OCI-LY1 (cell line): ENCODE measurements around the gene KRTAP26-1.

Experiments
- EZH2 ChIP-seq: fragments of 200-600 bp; sonication (generic), shearing (Covaris generic); IDR thresholded peaks from 2 replicates; pipeline ENCODE4 v1.8.0; 2017; ENCODE audit warnings: borderline replicate concordance, mixed run types, mild to moderate bottlenecking, antibody characterized with exemption, low read length, moderate library complexity, mixed read lengths
- TF ChIP-seq, protein P1 (sequence below): fragments of 200-600 bp; sonication (generic), shearing (Covaris generic); IDR thresholded peaks from 2 replicates; pipeline ENCODE4 v1.5.1; 2017; ENCODE audit warnings: mild to moderate bottlenecking, antibody characterized with exemption, low read length, moderate library complexity, mixed read lengths

- TF ChIP-seq, protein P1, sequence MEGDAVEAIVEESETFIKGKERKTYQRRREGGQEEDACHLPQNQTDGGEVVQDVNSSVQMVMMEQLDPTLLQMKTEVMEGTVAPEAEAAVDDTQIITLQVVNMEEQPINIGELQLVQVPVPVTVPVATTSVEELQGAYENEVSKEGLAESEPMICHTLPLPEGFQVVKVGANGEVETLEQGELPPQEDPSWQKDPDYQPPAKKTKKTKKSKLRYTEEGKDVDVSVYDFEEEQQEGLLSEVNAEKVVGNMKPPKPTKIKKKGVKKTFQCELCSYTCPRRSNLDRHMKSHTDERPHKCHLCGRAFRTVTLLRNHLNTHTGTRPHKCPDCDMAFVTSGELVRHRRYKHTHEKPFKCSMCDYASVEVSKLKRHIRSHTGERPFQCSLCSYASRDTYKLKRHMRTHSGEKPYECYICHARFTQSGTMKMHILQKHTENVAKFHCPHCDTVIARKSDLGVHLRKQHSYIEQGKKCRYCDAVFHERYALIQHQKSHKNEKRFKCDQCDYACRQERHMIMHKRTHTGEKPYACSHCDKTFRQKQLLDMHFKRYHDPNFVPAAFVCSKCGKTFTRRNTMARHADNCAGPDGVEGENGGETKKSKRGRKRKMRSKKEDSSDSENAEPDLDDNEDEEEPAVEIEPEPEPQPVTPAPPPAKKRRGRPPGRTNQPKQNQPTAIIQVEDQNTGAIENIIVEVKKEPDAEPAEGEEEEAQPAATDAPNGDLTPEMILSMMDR = no peak
- TF ChIP-seq EZH2 = no peak
Measured at GRCh38 chr21:30338717-30339116, 18.6 kb upstream of the KRTAP26-1 start.
